ENCODE results near the gene EDDM3A. TPM values are rescaled to one million over a fixed set of nuclear protein-coding genes. Genes with fewer than 3 reads are reported as not detected.
A peak's percentile ranks its signal among the peaks of the same experiment; 100 is the strongest.

The EDDM3A gene
- total RNA-seq, 1 donor from 2014 or later = not detected

DNA sequence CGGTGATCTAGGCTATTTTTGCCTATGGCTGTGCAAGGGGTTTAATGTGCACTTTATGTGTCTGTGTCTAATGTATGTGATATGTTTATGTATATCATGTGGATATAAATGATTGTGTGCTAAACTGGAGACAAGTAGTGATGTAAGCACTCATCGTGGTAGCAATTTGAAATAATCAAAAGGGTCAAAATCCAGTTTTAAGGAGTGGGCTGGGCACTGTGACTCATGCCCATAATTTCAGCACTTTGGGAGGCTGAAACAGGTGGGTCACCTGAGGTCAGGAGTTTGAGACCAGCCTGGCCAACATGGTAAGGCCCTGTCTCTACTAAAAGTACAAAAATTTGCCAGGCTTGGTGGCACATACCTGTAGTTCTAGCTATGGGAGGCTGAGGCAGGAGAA lies 2.8 kb downstream of the EDDM3A start:
- Mint-ChIP-seq H3K27ac (ENCODE audit: unreplicated experiment) (no peak overlapping the region), H3K27me3 (ENCODE audit: low read depth, unreplicated experiment) (no peaks in the 10 kb centered on the region), H3K9me3 (ENCODE audit: unreplicated experiment) (peaks cover 22% of the 10 kb centered on the region), H3K4me3 (ENCODE audit: unreplicated experiment) (no peak overlapping the region), H3K4me1 (ENCODE audit: low read depth, unreplicated experiment) (peaks cover 11% of the 10 kb centered on the region), H3K36me3 (ENCODE audit: low read depth, unreplicated experiment) (peaks cover 7% of the 10 kb centered on the region)
- Histone ChIP-seq H3K4me1 (ENCODE audit: insufficient read depth, low read length) (no peaks in the 10 kb centered on the region), H4K20me1 (ENCODE audit: insufficient read depth, low read length) (no peaks in the 10 kb centered on the region), H3K4me3 (ENCODE audit: insufficient read depth, low read depth, low read length) (no peak overlapping the region), H2AFZ (ENCODE audit: low read depth, low read length) (no peak overlapping the region), H3K36me3 (ENCODE audit: insufficient read depth, low read length) (no peaks in the 10 kb centered on the region), H3K9ac (ENCODE audit: low read length) (no peak overlapping the region), H3K79me2 (ENCODE audit: insufficient read depth, low read length) (no peaks in the 10 kb centered on the region), H3K9me3 (ENCODE audit: insufficient read depth, low read depth, low read length) (peaks cover 6% of the 10 kb centered on the region), H3K4me2 (ENCODE audit: low read length) (no peak overlapping the region), H3K27ac (ENCODE audit: low read depth, low read length) (no peak overlapping the region), H3K27me3 (ENCODE audit: insufficient read depth, low read length) (no peaks in the 10 kb centered on the region)
- DNase-seq (ENCODE audit: low read depth) = no peak
- TF ChIP-seq EZH2 (IDR thresholded peaks at IDR 0.05; ENCODE audit: insufficient read depth, low read length) = no peak
- TF ChIP-seq, protein P1, sequence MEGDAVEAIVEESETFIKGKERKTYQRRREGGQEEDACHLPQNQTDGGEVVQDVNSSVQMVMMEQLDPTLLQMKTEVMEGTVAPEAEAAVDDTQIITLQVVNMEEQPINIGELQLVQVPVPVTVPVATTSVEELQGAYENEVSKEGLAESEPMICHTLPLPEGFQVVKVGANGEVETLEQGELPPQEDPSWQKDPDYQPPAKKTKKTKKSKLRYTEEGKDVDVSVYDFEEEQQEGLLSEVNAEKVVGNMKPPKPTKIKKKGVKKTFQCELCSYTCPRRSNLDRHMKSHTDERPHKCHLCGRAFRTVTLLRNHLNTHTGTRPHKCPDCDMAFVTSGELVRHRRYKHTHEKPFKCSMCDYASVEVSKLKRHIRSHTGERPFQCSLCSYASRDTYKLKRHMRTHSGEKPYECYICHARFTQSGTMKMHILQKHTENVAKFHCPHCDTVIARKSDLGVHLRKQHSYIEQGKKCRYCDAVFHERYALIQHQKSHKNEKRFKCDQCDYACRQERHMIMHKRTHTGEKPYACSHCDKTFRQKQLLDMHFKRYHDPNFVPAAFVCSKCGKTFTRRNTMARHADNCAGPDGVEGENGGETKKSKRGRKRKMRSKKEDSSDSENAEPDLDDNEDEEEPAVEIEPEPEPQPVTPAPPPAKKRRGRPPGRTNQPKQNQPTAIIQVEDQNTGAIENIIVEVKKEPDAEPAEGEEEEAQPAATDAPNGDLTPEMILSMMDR (IDR thresholded peaks at IDR 0.05; ENCODE audit: insufficient read depth, low read depth, low read length) = no peak
- FAIRE-seq = no peak

DNA sequence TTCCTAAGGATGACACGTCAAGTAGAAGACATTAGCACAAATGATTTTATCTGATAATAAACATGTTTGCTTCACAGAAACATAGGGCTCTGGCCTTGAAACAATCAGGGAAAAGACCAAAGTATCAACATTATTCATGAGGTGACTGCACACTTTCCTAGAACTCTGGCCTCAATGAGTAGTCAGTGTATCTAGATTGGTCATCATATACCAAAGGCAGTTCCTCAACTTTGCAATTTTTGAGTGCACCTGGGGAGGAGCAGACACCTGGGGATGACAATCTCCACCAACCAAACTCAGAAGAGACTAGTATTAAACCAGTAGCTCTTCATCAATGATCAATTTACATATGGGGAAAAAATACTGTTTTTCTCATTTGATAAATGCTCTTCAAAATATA lies 4.5 kb downstream of the EDDM3A start:
- Mint-ChIP-seq H3K36me3 (ENCODE audit: low read depth, unreplicated experiment) (peaks cover 7% of the 10 kb centered on the region), H3K27ac (ENCODE audit: unreplicated experiment) (no peak overlapping the region), H3K9me3 (ENCODE audit: unreplicated experiment) (peaks cover 24% of the 10 kb centered on the region), H3K4me1 (ENCODE audit: low read depth, unreplicated experiment) (peaks cover 11% of the 10 kb centered on the region), H3K27me3 (ENCODE audit: low read depth, unreplicated experiment) (no peaks in the 10 kb centered on the region), H3K4me3 (ENCODE audit: unreplicated experiment) (no peak overlapping the region)
- Histone ChIP-seq H3K4me1 (ENCODE audit: insufficient read depth, low read length) (no peaks in the 10 kb centered on the region), H2AFZ (ENCODE audit: low read depth, low read length) (no peak overlapping the region), H3K79me2 (ENCODE audit: insufficient read depth, low read length) (no peaks in the 10 kb centered on the region), H3K27me3 (ENCODE audit: insufficient read depth, low read length) (no peaks in the 10 kb centered on the region), H3K4me3 (ENCODE audit: insufficient read depth, low read depth, low read length) (no peak overlapping the region), H4K20me1 (ENCODE audit: insufficient read depth, low read length) (no peaks in the 10 kb centered on the region), H3K9ac (ENCODE audit: low read length) (no peak overlapping the region), H3K9me3 (ENCODE audit: insufficient read depth, low read depth, low read length) (peaks cover 6% of the 10 kb centered on the region), H3K36me3 (ENCODE audit: insufficient read depth, low read length) (no peaks in the 10 kb centered on the region), H3K27ac (ENCODE audit: low read depth, low read length) (no peak overlapping the region), H3K4me2 (ENCODE audit: low read length) (no peak overlapping the region)
- TF ChIP-seq, protein P1 (IDR thresholded peaks at IDR 0.05; ENCODE audit: insufficient read depth, low read depth, low read length) = no peak
- no peak for TF ChIP-seq EZH2 (IDR thresholded peaks at IDR 0.05; ENCODE audit: insufficient read depth, low read length)
- FAIRE-seq (no peak), DNase-seq (ENCODE audit: low read depth) (no peak)

DNA sequence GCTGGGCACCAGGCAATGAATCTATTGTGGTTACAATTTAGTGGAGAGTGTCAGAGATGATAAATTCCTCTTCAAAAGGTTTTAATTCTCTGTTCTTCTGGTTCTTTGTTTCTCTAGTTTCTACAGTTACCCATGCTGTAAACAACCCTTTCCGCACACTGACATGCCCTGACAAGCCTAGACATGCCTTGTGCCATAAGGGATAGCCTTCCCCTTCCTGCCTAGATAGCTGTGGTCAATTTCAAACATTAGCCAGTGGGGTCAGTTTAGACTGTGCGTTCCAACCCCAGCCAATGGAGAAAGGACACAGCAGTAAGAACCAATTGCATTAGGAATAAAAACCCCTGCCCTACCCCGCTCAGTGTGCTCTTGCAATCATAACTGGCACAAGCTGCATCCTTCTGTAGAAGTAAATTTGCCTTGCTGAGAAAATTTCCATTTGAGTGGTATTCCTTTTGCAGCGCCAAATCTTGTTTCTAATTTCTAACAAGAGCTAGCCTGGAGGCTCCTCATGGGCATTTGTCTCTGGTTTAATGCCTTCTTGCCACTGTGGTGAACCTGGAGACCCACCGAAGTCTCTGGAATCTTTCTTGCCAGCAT lies 6.4 kb downstream of the EDDM3A start:
- Mint-ChIP-seq H3K27me3 (ENCODE audit: low read depth, unreplicated experiment) (no peaks in the 10 kb centered on the region), H3K4me3 (ENCODE audit: unreplicated experiment) (no peak overlapping the region), H3K27ac (ENCODE audit: unreplicated experiment) (peak overlapping the region; percentile 68), H3K36me3 (ENCODE audit: low read depth, unreplicated experiment) (peaks cover 7% of the 10 kb centered on the region), H3K4me1 (ENCODE audit: low read depth, unreplicated experiment) (peaks cover 4% of the 10 kb centered on the region), H3K9me3 (ENCODE audit: unreplicated experiment) (peaks cover 24% of the 10 kb centered on the region)
- H3K27ac ChIP-seq (ENCODE audit: low read depth, low read length) = no peak overlapping the region
- TF ChIP-seq, protein P1 (IDR thresholded peaks at IDR 0.05; ENCODE audit: insufficient read depth, low read depth, low read length) = no peak
- TF ChIP-seq EZH2 (IDR thresholded peaks at IDR 0.05; ENCODE audit: insufficient read depth, low read length) = no peak
- peaks cover 6% of the 10 kb centered on the region for H3K9me3 ChIP-seq (ENCODE audit: insufficient read depth, low read depth, low read length)
- H3K79me2 ChIP-seq (ENCODE audit: insufficient read depth, low read length) = no peaks in the 10 kb centered on the region
- H4K20me1 ChIP-seq (ENCODE audit: insufficient read depth, low read length) = no peaks in the 10 kb centered on the region
- no peak overlapping the region for H3K4me2 ChIP-seq (ENCODE audit: low read length)
- H3K36me3 ChIP-seq (ENCODE audit: insufficient read depth, low read length) = no peaks in the 10 kb centered on the region
- H2AFZ ChIP-seq (ENCODE audit: low read depth, low read length) = no peak overlapping the region
- no peak overlapping the region for H3K9ac ChIP-seq (ENCODE audit: low read length)
- H3K4me3 ChIP-seq (ENCODE audit: insufficient read depth, low read depth, low read length) = no peak overlapping the region
- no peaks in the 10 kb centered on the region for H3K4me1 ChIP-seq (ENCODE audit: insufficient read depth, low read length)
- DNase-seq (ENCODE audit: low read depth) (no peak), FAIRE-seq (no peak)
- H3K27me3 ChIP-seq (ENCODE audit: insufficient read depth, low read length) = no peaks in the 10 kb centered on the region

Data from astrocyte (in vitro differentiated cells and primary cell).